Lower lobe of right lung (tissue), 2 donors: Measurements from ENCODE around the gene BEX3. TPM values are rescaled to one million over a fixed set of nuclear protein-coding genes. Genes with fewer than 3 reads are reported as not detected.

Source experiments
- ATAC-seq, 2 donors: fragments of 200-7000 bp; cut with Tn5 transposase; one replicate each; pipeline ENCODE4 v1.9.1; 2020 to 2022; ENCODE audit warnings: mild to moderate bottlenecking in 2 of 2, moderate library complexity in 2 of 2
- DNase-seq: peaks from one replicate; pipeline ENCODE4 v3.0.0-alpha.2; 2020
- H3K27ac ChIP-seq: fragments of 200-600 bp; one replicate; pipeline ENCODE4 v1.8.0; 2022
- H3K27me3 ChIP-seq: fragments of 200-600 bp; one replicate; pipeline ENCODE4 v1.8.0; 2022; ENCODE audit warnings: low read depth
- H3K36me3 ChIP-seq: fragments of 200-600 bp; one replicate; pipeline ENCODE4 v1.8.0; 2022; ENCODE audit warnings: mild to moderate bottlenecking
- H3K4me1 ChIP-seq: fragments of 200-600 bp; one replicate; pipeline ENCODE4 v1.8.0; 2022
- H3K4me3 ChIP-seq: fragments of 200-600 bp; one replicate; pipeline ENCODE4 v1.8.0; 2022; ENCODE audit warnings: mild to moderate bottlenecking
- H3K9me3 ChIP-seq: fragments of 200-600 bp; one replicate; pipeline ENCODE4 v1.8.0; 2022
- CTCF ChIP-seq: fragments of 200-600 bp; IDR thresholded peaks from one replicate; pipeline ENCODE4 v1.8.0; 2022; ENCODE audit warnings: antibody characterized with exemption, mild to moderate bottlenecking
- intact Hi-C: fragments of 100-400 bp; cut with DNase I; formaldehyde crosslinking; loops from one replicate; pipeline ENCODE4 v1.11.0; 2022
- long read RNA-seq: library from polyadenylated mRNA; unstranded; transcript quantifications from one replicate; pipeline ENCODE4 v2.0.0, GENCODE V29; 2021
- total RNA-seq: library from RNA; stranded (reverse); fragmentation: NEBNext Ultra II Directional; extraction: Animal tissue kit (Norgen Biotek cat#: 25700); gene quantifications from one replicate; pipeline ENCODE4 v1.2.1, GENCODE V29; 2021
- donor health status: DM: no; HTN: yes; CAD: no; lungs with severe emphysema.

Gene BEX3
- 93.9 TPM for total RNA-seq
- long read RNA-seq, transcript BEX3-201 (3 exons, 921 nt) = major isoform, 57 of 79 reads
- long read RNA-seq, transcript BEX3-202 (2 exons, 753 nt) = minor isoform, 7 of 79 reads
- long read RNA-seq, transcript BEX3-204 (3 exons, 913 nt) = minor isoform, 8 of 79 reads
- long read RNA-seq, partial matches to known transcripts = 7 of 79 reads
- long read RNA-seq, other reads (novel, unspliced or antisense) = 0 of 79 reads

GRCh38 chrX:103376118-103376978 lies at the start of gene BEX3:
Gene BEX3, plus strand, starts transcription at chrX:103376538. Its CDS starts 984 bp downstream, at chrX:103377522.
- H3K4me1 ChIP-seq = no peaks in the 10 kb centered on the region
- peak; percentile 90 for ATAC-seq
- no peak for TF ChIP-seq CTCF

GRCh38 chrX:103329991-103330390 lies 46.3 kb upstream of the BEX3 start, which contains the start of gene TCEAL7:
Gene TCEAL7, plus strand, starts transcription at chrX:103330239. Its CDS starts 1,165 bp downstream, at chrX:103331404.
- no peaks in the 10 kb centered on the region for H3K27me3 ChIP-seq
- no peaks in the 10 kb centered on the region for H3K4me1 ChIP-seq
- peak within 1 kb of the TSS; percentile 35 for H3K4me3 ChIP-seq
- H3K9me3 ChIP-seq = no peaks in the 10 kb centered on the region
- DNase-seq = no peak
- intact Hi-C loops = no loop called here
- peak in 1 of 2 donors; percentile 26 for ATAC-seq
- H3K27ac ChIP-seq = no peak within 1 kb of the TSS
- H3K36me3 ChIP-seq = no peaks in the 10 kb centered on the region
- no peak for TF ChIP-seq CTCF

More at GRCh38 chrX:103376118-103376978, at the start of gene BEX3:
- intact Hi-C loops = no loop called here
- no peaks in the 10 kb centered on the region for H3K9me3 ChIP-seq
- DNase-seq = peak; percentile 68
- no peaks in the 10 kb centered on the region for H3K36me3 ChIP-seq
- H3K27me3 ChIP-seq = no peaks in the 10 kb centered on the region
- H3K4me3 ChIP-seq = peak within 1 kb of the TSS; percentile 64
- H3K27ac ChIP-seq = peak within 1 kb of the TSS; percentile 83

GRCh38 chrX:103330681-103331288 lies 45.6 kb upstream of the BEX3 start:
- Histone ChIP-seq H3K9me3 (no peaks in the 10 kb centered on the region), H3K27ac (no peak overlapping the region), H3K4me1 (no peaks in the 10 kb centered on the region), H3K27me3 (no peaks in the 10 kb centered on the region), H3K36me3 (no peaks in the 10 kb centered on the region), H3K4me3 (peak overlapping the region; percentile 35)
- intact Hi-C loops = no loop called here
- no peak for DNase-seq
- no peak for TF ChIP-seq CTCF
- ATAC-seq = no peak

GRCh38 chrX:103338663-103339062 lies 37.7 kb upstream of the BEX3 start:
- H3K36me3 ChIP-seq = no peaks in the 10 kb centered on the region
- H3K9me3 ChIP-seq = no peaks in the 10 kb centered on the region
- H3K27ac ChIP-seq = no peak overlapping the region
- no peak for TF ChIP-seq CTCF
- no peak overlapping the region for H3K4me3 ChIP-seq
- H3K4me1 ChIP-seq = no peaks in the 10 kb centered on the region
- ATAC-seq (no peak), DNase-seq (no peak)
- no peaks in the 10 kb centered on the region for H3K27me3 ChIP-seq
- intact Hi-C loops = no loop called here

GRCh38 chrX:103343105-103343504 lies 33.2 kb upstream of the BEX3 start:
- Histone ChIP-seq H3K4me1 (no peaks in the 10 kb centered on the region), H3K27ac (no peak overlapping the region), H3K4me3 (no peak overlapping the region), H3K9me3 (no peaks in the 10 kb centered on the region), H3K36me3 (no peaks in the 10 kb centered on the region), H3K27me3 (no peaks in the 10 kb centered on the region)
- intact Hi-C loops = no loop called here
- peak; percentile 60 for TF ChIP-seq CTCF
- DNase-seq = no peak
- ATAC-seq = peak in 1 of 2 donors; percentile 52
